DND-41 (cell line): Measurements from ENCODE around the gene PLPP1.

Experiments used
- ATAC-seq: fragments of 200-7000 bp; cut with Tn5 transposase; 3 replicates; pipeline ENCODE4 v1.9.1; 2021; ENCODE audit warnings: low read depth; ENCODE audit not compliant: insufficient read depth
- DNase-seq: peaks from one replicate; pipeline ENCODE4 v3.0.0-alpha.2; 2020
- H2AFZ ChIP-seq: 2 replicates; pipeline ENCODE4 v1.6.0; 2012; ENCODE audit warnings: low read depth, low read length
- H3K27ac ChIP-seq: 2 replicates; pipeline ENCODE4 v1.5.1; 2012; ENCODE audit warnings: low read length, inconsistent platforms
- H3K27me3 ChIP-seq: fragments of 200-600 bp; sonication (generic); 2 replicates; pipeline ENCODE4 v1.6.0; 2012; ENCODE audit warnings: low read length, mild to moderate bottlenecking, inconsistent platforms; ENCODE audit not compliant: insufficient read depth, poor library complexity
- H3K36me3 ChIP-seq: 2 replicates; pipeline ENCODE4 v1.5.1; 2012; ENCODE audit warnings: low read length, inconsistent platforms; ENCODE audit not compliant: insufficient read depth
- H3K4me1 ChIP-seq: 2 replicates; pipeline ENCODE4 v1.5.1; 2012; ENCODE audit warnings: mild to moderate bottlenecking, low read length; ENCODE audit not compliant: insufficient read depth
- H3K4me2 ChIP-seq: 2 replicates; pipeline ENCODE4 v1.6.0; 2012; ENCODE audit warnings: mild to moderate bottlenecking, moderate library complexity, low read length, inconsistent platforms; ENCODE audit not compliant: insufficient read depth
- H3K4me3 ChIP-seq, 2 experiments: fragments of 200-600 bp in 1 of 2; shearing (Covaris generic) in 1 of 2; 2 replicates each; pipeline ENCODE4 v1.5.1; 2012 to 2016; ENCODE audit warnings: inconsistent platforms in 2 of 2, low read length in 2 of 2, mild to moderate bottlenecking in 2 of 2, low read depth in 1 of 2, moderate library complexity in 1 of 2
- H3K79me2 ChIP-seq: 2 replicates; pipeline ENCODE4 v1.6.0; 2012; ENCODE audit warnings: low read length, inconsistent platforms; ENCODE audit not compliant: insufficient read depth
- H3K9ac ChIP-seq: 2 replicates; pipeline ENCODE4 v1.6.0; 2012; ENCODE audit warnings: low read depth, mild to moderate bottlenecking, inconsistent platforms, low read length, moderate library complexity
- H3K9me3 ChIP-seq: 2 replicates; pipeline ENCODE4 v1.5.1; 2012; ENCODE audit warnings: low read length, moderate library complexity, mild to moderate bottlenecking, inconsistent platforms; ENCODE audit not compliant: insufficient read depth, severe bottlenecking
- H4K20me1 ChIP-seq: 2 replicates; pipeline ENCODE4 v1.6.0; 2012; ENCODE audit warnings: low read length; ENCODE audit not compliant: insufficient read depth
- EZH2 ChIP-seq: IDR thresholded peaks from 3 replicates; pipeline ENCODE4 v1.6.1; 2012; ENCODE audit warnings: borderline replicate concordance, low read depth, mild to moderate bottlenecking, moderate library complexity, low read length, inconsistent platforms; ENCODE audit not compliant: severe bottlenecking
- TF ChIP-seq, protein P1 (sequence below): IDR thresholded peaks from 2 replicates; pipeline ENCODE4 v1.5.1; 2012; ENCODE audit warnings: borderline replicate concordance, low read length, moderate library complexity, mild to moderate bottlenecking; ENCODE audit not compliant: poor library complexity, severe bottlenecking; ENCODE audit errors: extremely low read depth

PLPP1 gene

DNA sequence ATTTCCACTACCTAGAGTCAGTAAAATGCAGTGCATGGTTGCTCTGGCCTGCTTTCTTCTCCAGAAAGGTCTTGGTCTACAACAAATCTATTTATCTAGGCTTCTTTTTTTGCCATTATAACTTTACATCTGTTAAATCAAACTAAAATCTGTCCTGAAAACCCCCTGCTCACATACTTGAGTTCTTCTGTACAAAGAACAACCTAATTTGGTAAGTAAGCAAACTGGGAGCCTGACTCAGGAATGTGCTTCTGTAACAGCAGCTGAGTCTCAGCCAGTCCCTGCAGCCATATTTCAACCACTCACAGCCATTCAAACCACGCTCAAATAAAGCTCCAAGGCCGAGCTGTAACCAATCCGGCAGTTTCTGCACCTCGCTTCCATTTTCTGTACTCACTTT, 95.8 kb downstream of the PLPP1 start:
- no peaks in the 10 kb centered on the region for H3K4me1 ChIP-seq
- no peak overlapping the region for H3K4me2 ChIP-seq
- no peak overlapping the region for H3K9ac ChIP-seq
- no peaks in the 10 kb centered on the region for H3K79me2 ChIP-seq
- no peak overlapping the region for H3K27ac ChIP-seq
- H3K27me3 ChIP-seq, result no peaks in the 10 kb centered on the region
- no peaks in the 10 kb centered on the region for H4K20me1 ChIP-seq
- H2AFZ ChIP-seq, result no peak overlapping the region
- no peaks in the 10 kb centered on the region for H3K9me3 ChIP-seq
- H3K36me3 ChIP-seq, result peaks cover 49% of the 10 kb centered on the region
- ATAC-seq, result no peak
- DNase-seq, result no peak
- no peak overlapping the region for H3K4me3 ChIP-seq
- TF ChIP-seq EZH2, result no peak

DNA sequence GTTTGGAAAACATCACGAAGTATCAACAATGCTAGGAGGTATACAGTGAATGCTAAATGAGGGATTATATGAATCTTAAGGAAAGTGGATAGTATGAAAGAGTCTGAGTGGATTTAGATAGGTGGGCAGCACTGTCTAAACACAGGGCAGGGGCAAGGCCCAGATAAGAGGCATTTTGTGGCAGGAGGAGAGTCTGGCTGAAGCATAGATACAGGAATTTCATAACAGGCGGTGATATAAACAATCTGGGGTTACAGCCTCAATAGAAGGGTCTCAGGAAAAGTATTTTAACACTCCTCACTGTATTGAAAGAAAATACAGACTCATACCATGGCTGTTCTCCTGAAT, 96.9 kb downstream of the PLPP1 start:
- Histone ChIP-seq H3K27me3 (no peaks in the 10 kb centered on the region), H3K4me2 (no peak overlapping the region), H2AFZ (no peak overlapping the region), H3K4me1 (no peaks in the 10 kb centered on the region), H3K4me3 (no peak overlapping the region), H4K20me1 (no peaks in the 10 kb centered on the region), H3K27ac (no peak overlapping the region), H3K9me3 (no peaks in the 10 kb centered on the region), H3K79me2 (no peaks in the 10 kb centered on the region), H3K9ac (no peak overlapping the region), H3K36me3 (peaks cover 50% of the 10 kb centered on the region)
- TF ChIP-seq, protein P1, sequence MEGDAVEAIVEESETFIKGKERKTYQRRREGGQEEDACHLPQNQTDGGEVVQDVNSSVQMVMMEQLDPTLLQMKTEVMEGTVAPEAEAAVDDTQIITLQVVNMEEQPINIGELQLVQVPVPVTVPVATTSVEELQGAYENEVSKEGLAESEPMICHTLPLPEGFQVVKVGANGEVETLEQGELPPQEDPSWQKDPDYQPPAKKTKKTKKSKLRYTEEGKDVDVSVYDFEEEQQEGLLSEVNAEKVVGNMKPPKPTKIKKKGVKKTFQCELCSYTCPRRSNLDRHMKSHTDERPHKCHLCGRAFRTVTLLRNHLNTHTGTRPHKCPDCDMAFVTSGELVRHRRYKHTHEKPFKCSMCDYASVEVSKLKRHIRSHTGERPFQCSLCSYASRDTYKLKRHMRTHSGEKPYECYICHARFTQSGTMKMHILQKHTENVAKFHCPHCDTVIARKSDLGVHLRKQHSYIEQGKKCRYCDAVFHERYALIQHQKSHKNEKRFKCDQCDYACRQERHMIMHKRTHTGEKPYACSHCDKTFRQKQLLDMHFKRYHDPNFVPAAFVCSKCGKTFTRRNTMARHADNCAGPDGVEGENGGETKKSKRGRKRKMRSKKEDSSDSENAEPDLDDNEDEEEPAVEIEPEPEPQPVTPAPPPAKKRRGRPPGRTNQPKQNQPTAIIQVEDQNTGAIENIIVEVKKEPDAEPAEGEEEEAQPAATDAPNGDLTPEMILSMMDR, result no peak
- TF ChIP-seq EZH2, result no peak
- DNase-seq, result no peak
- no peak for ATAC-seq

DNA sequence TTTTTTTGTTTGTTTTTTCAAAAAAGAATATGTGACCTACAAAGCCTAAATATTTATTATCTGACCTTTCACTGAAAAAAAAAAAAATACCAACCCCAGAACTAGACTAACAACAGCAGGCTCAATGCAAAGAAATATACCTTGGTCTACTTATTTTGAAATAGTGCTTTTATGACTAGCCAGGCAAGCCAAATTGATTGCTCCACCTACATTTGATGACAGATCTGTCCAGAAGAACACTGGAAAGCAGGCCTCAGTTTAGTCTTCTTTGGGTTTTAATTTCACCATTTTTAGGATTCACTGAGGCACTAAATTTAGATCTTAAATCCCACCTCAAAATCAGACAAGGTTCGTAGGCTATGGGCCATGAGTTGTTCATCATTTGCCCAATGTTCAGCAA, 97.3 kb downstream of the PLPP1 start:
- no peaks in the 10 kb centered on the region for H3K79me2 ChIP-seq
- no peak for DNase-seq
- no peak for ATAC-seq
- no peak overlapping the region for H3K9ac ChIP-seq
- no peak overlapping the region for H3K27ac ChIP-seq
- H2AFZ ChIP-seq, result no peak overlapping the region
- no peak overlapping the region for H3K4me2 ChIP-seq
- H3K36me3 ChIP-seq, result peaks cover 52% of the 10 kb centered on the region
- H3K9me3 ChIP-seq, result no peaks in the 10 kb centered on the region
- H3K4me3 ChIP-seq, result no peak overlapping the region
- H3K4me1 ChIP-seq, result no peaks in the 10 kb centered on the region
- no peak for TF ChIP-seq EZH2
- TF ChIP-seq, protein P1, result no peak
- H4K20me1 ChIP-seq, result no peaks in the 10 kb centered on the region
- no peaks in the 10 kb centered on the region for H3K27me3 ChIP-seq

DNA sequence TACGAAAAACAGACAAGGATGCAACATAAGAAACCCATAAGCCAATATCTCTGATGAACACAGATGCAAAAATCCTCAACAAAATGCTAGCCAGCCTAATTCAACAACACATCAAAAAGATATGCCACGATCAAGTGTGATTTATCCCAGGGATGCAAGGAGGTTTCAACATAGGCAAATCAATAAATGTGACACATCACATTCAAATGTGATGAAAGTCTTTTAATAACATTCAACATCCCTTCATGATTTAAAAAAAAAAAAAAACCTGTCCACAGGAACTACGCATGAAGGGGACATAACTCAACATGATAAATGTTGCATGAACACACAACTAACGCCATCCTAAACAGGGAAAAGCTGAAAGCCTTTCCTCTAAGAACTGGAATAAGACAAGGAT, 102.2 kb downstream of the PLPP1 start:
- no peak for ATAC-seq
- Histone ChIP-seq H4K20me1 (no peaks in the 10 kb centered on the region), H3K9me3 (no peaks in the 10 kb centered on the region), H3K79me2 (peaks cover 7% of the 10 kb centered on the region; the same call in 1 of the 2 replicates), H3K4me2 (no peak overlapping the region), H3K9ac (no peak overlapping the region), H3K4me1 (no peaks in the 10 kb centered on the region), H2AFZ (no peak overlapping the region), H3K27ac (no peak overlapping the region), H3K36me3 (peaks cover 46% of the 10 kb centered on the region), H3K27me3 (no peaks in the 10 kb centered on the region), H3K4me3 (no peak overlapping the region)
- no peak for TF ChIP-seq EZH2
- TF ChIP-seq, protein P1, result no peak
- DNase-seq, result no peak
